ENCODE data around the gene CARF.

The CARF gene

GRCh38 chr2:203019142-203019541 is 107.1 kb downstream of the CARF start:
- no peak for DNase-seq (ENCODE audit: low read depth)

DNA sequence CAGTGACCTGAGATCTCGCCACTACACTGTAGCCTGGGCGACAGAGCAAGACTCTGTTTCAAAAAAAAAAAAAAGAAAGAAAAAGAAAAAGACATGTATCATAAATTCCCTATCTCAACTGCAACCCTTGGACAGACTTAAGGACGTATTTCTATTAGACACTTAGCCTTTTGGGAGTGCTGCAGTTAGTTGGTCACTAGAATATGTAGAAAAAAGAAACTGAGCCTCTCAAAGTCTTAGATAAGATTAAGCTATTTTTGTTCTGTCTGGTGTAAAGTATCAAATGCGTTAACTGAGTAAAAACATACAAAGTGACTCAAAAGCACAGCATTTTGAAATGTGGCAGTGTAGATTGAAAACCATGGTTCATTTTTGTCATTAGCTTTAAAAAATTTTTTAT is 109.9 kb downstream of the CARF start:
- no peak for DNase-seq (ENCODE audit: low read depth)

GRCh38 chr2:203022751-203023150 is 110.7 kb downstream of the CARF start:
- DNase-seq (ENCODE audit: low read depth) = no peak

GRCh38 chr2:203025592-203025991 is 113.5 kb downstream of the CARF start:
- no peak for DNase-seq (ENCODE audit: low read depth)

- DNase-seq (ENCODE audit: low read depth) = no peak
Observed at GRCh38 chr2:203030545-203030944, 118.5 kb downstream of the CARF start.

DNA sequence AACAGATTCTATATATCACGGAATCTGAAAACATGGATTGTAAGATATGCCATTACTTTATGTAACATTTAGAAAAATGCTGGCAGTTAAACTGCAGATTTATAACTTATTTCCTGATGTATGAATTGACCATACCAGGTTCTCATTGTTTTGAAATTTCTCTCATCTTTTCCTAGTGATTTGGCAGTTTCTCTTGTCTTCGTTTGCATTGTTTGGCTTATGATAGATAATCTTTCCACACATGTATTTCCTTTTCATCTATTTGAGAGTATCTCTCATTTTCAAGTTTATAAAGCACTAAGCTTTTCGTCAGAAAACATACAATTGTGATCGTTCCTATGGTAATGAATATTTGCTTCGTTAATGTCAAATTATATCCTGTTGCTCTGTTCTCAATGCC is 118.9 kb downstream of the CARF start:
- DNase-seq (ENCODE audit: low read depth) = no peak

GRCh38 chr2:203033395-203033794 is 121.3 kb downstream of the CARF start:
- no peak for DNase-seq (ENCODE audit: low read depth)

DNA sequence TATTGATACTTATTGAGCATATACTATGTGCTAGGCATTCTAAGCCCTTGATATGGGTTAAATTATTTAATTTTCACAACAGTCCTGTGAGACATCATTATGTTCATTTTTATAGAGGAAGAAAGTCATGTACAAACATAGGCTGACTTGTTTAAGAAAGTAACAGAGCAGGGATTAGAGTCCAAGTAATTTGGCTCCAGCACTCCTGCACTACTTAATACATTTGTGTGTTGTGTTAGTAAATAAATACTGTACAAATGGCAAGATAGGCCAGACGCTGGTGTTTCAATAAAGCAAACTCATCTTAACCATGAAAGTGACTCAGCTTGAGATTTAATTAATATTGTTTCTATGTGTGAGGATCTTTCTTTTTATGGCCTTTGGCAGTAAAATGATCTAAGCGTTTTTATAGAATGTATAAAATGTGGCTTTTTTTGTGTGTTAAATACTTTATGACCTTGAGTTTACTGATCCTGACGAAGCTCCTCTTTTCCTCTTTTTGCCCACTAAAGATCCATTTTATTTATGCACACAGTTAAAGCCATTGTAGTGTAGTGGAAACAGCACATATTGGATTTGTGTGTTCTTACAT is 123.9 kb downstream of the CARF start:
- DNase-seq (ENCODE audit: low read depth) = no peak
